Fibroblast of the conjunctiva (primary cell): ENCODE results near the gene ELOVL6.
"Not testable (repeated sequence)": the region's sequence is repeated elsewhere in the genome, so short reads cannot be mapped to it uniquely, and the experiment has no call there.

Experiments used
- DNase-seq: peaks from one replicate; pipeline ENCODE4 v3.0.0-alpha.2; 2010; ENCODE audit warnings: low read depth

The ELOVL6 gene

GRCh38 chr4:110160618-110161017 is 37.8 kb downstream of the ELOVL6 start:
- no peak for DNase-seq

- no peak for DNase-seq
Observed at GRCh38 chr4:110159541-110159940, 38.9 kb downstream of the ELOVL6 start.

GRCh38 chr4:110157580-110157979 is 40.8 kb downstream of the ELOVL6 start:
- no peak for DNase-seq

GRCh38 chr4:110157166-110157565 is 41.2 kb downstream of the ELOVL6 start:
- DNase-seq = not testable (repeated sequence)

- no peak for DNase-seq
Observed at GRCh38 chr4:110156442-110156841, 42.0 kb downstream of the ELOVL6 start.

GRCh38 chr4:110155654-110156053 is 42.8 kb downstream of the ELOVL6 start:
- DNase-seq = no peak

GRCh38 chr4:110154582-110154981 is 43.8 kb downstream of the ELOVL6 start:
- DNase-seq = no peak

GRCh38 chr4:110152386-110152785 is 46.0 kb downstream of the ELOVL6 start:
- DNase-seq = no peak

GRCh38 chr4:110149089-110149488 is 49.3 kb downstream of the ELOVL6 start:
- DNase-seq = no peak

- DNase-seq = no peak
Observed at GRCh38 chr4:110142461-110142860, 56.0 kb downstream of the ELOVL6 start.

- no peak for DNase-seq
Observed at GRCh38 chr4:110139815-110140214, 58.6 kb downstream of the ELOVL6 start.

GRCh38 chr4:110139111-110139510 is 59.3 kb downstream of the ELOVL6 start:
- no peak for DNase-seq

- no peak for DNase-seq
Observed at GRCh38 chr4:110138551-110138950, 59.9 kb downstream of the ELOVL6 start.

GRCh38 chr4:110137829-110138228 is 60.6 kb downstream of the ELOVL6 start:
- DNase-seq = no peak

GRCh38 chr4:110135523-110135922 is 62.9 kb downstream of the ELOVL6 start:
- no peak for DNase-seq

GRCh38 chr4:110135076-110135475 is 63.3 kb downstream of the ELOVL6 start:
- DNase-seq = no peak

GRCh38 chr4:110134269-110134869 is 64.0 kb downstream of the ELOVL6 start:
- no peak for DNase-seq

- no peak for DNase-seq
Observed at GRCh38 chr4:110132816-110133719, 65.3 kb downstream of the ELOVL6 start.

GRCh38 chr4:110131916-110132315 is 66.5 kb downstream of the ELOVL6 start:
- DNase-seq = no peak

GRCh38 chr4:110130576-110131358 is 67.6 kb downstream of the ELOVL6 start:
- no peak for DNase-seq

- no peak for DNase-seq
Observed at GRCh38 chr4:110129544-110129943, 68.9 kb downstream of the ELOVL6 start.

- DNase-seq = no peak
Observed at GRCh38 chr4:110128472-110128919, 69.9 kb downstream of the ELOVL6 start.

GRCh38 chr4:110128029-110128428 is 70.4 kb downstream of the ELOVL6 start:
- no peak for DNase-seq
